NCI-H526 (cell line): ENCODE results near the gene DEDD.
A peak's percentile ranks its signal among the peaks of the same experiment; 100 is the strongest.

Experiments used
- DNase-seq, 2 experiments: peaks; one replicate each; lab custom pipeline; 2025; lab: John Stamatoyannopoulos, UW

Gene DEDD

GRCh38 chr1:161132410-161133219 lies at the start of gene DEDD:
Gene DEDD (minus strand): TSS chr1:161132667. CDS start chr1:161124462, 8,205 bp downstream.
- DNase-seq, result peak; percentile 98 to 99

GRCh38 chr1:161182214-161182613 lies 49.7 kb upstream of the DEDD start:
- DNase-seq, result no peak

- DNase-seq, result peak in 1 of 2 experiments; percentile 44
Observed at GRCh38 chr1:161180639-161181038, 48.2 kb upstream of the DEDD start.

- no peak for DNase-seq
Observed at GRCh38 chr1:161179698-161180097, 47.2 kb upstream of the DEDD start.

- no peak for DNase-seq
Observed at GRCh38 chr1:161177936-161178244, 45.4 kb upstream of the DEDD start.

- peak; percentile 92 to 98 for DNase-seq
Observed at GRCh38 chr1:161177112-161177935, 44.9 kb upstream of the DEDD start, which contains the start of gene B4GALT3. Gene B4GALT3 (minus strand): TSS chr1:161177507. CDS start chr1:161176060, 1,447 bp downstream.

- DNase-seq, result no peak
Observed at GRCh38 chr1:161176468-161177111, 44.1 kb upstream of the DEDD start.

- DNase-seq, result no peak
Observed at GRCh38 chr1:161175771-161176453, 43.4 kb upstream of the DEDD start.

GRCh38 chr1:161174911-161175310 lies 42.4 kb upstream of the DEDD start:
- no peak for DNase-seq

- no peak for DNase-seq
Observed at GRCh38 chr1:161173711-161174110, 41.2 kb upstream of the DEDD start.

- DNase-seq, result no peak
Observed at GRCh38 chr1:161172776-161173376, 40.4 kb upstream of the DEDD start.

GRCh38 chr1:161172349-161172748 lies 39.9 kb upstream of the DEDD start:
- DNase-seq, result no peak

GRCh38 chr1:161171696-161172095 lies 39.2 kb upstream of the DEDD start:
- DNase-seq, result no peak

- no peak for DNase-seq
Observed at GRCh38 chr1:161171191-161171590, 38.7 kb upstream of the DEDD start.

- DNase-seq, result no peak
Observed at GRCh38 chr1:161168906-161169305, 36.4 kb upstream of the DEDD start.

- peak in 1 of 2 experiments; percentile 63 for DNase-seq
Observed at GRCh38 chr1:161166669-161167548, 34.4 kb upstream of the DEDD start.

- DNase-seq, result peak; percentile 99 to 100
Observed at GRCh38 chr1:161165742-161166668, 33.5 kb upstream of the DEDD start, which contains the start of gene PPOX. Gene PPOX (plus strand): TSS chr1:161166426. CDS start chr1:161166848, 422 bp downstream.

- no peak for DNase-seq
Observed at GRCh38 chr1:161164901-161165610, 32.6 kb upstream of the DEDD start.

GRCh38 chr1:161163793-161164192 lies 31.3 kb upstream of the DEDD start:
- no peak for DNase-seq
